Calu3 (cell line): ENCODE data around the gene TEX22. TPM values are rescaled to one million over a fixed set of nuclear protein-coding genes. Genes with fewer than 3 reads are reported as not detected.

Experiments
- BruUV-seq: library from RNA; stranded (reverse); fragments of 400-500 nt; replicated peaks from 2 replicates; lab custom pipeline; 2021; lab: Mats Ljungman, UMichigan
- CTCF ChIA-PET: fragments of 300-600 bp; sonication (Branson Sonifier 250); formaldehyde crosslinking; loops from one replicate; lab custom pipeline; 2022; ENCODE audit warnings: antibody characterized with exemption; lab: Charles Lee
- DNase-seq: peaks from one replicate; pipeline ENCODE4 v3.0.0; 2022
- H3K27ac Mint-ChIP-seq: one replicate; pipeline ENCODE4 v1.8.0; 2022; ENCODE audit warnings: mixed read lengths; ENCODE audit not compliant: unreplicated experiment
- H3K27me3 Mint-ChIP-seq: one replicate; pipeline ENCODE4 v1.8.0; 2022; ENCODE audit warnings: mixed read lengths; ENCODE audit not compliant: unreplicated experiment
- H3K36me3 Mint-ChIP-seq: one replicate; pipeline ENCODE4 v1.8.0; 2022; ENCODE audit warnings: mild to moderate bottlenecking, moderate library complexity, mixed read lengths; ENCODE audit not compliant: insufficient read depth, unreplicated experiment
- H3K4me1 Mint-ChIP-seq: one replicate; pipeline ENCODE4 v1.8.0; 2022; ENCODE audit warnings: mild to moderate bottlenecking, low read depth, mixed read lengths; ENCODE audit not compliant: unreplicated experiment
- H3K4me3 Mint-ChIP-seq: one replicate; pipeline ENCODE4 v1.8.0; 2022; ENCODE audit warnings: mild to moderate bottlenecking, low read depth, moderate library complexity, mixed read lengths; ENCODE audit not compliant: unreplicated experiment
- H3K9me3 Mint-ChIP-seq: one replicate; pipeline ENCODE4 v1.8.0; 2022; ENCODE audit warnings: low read depth, mixed read lengths; ENCODE audit not compliant: unreplicated experiment
- CTCF ChIP-seq: fragments of 200-600 bp; IDR thresholded peaks from one replicate; pipeline ENCODE4 v1.8.0; 2022; ENCODE audit warnings: antibody characterized with exemption; ENCODE audit not compliant: unreplicated experiment
- intact Hi-C: fragments of 100-400 bp; cut with micrococcal nuclease; formaldehyde crosslinking; loops from one replicate; pipeline ENCODE4 v1.10.0; 2022; ENCODE audit not compliant: unreplicated experiment
- total RNA-seq: library from RNA; stranded (reverse); gene quantifications from 2 replicates; pipeline ENCODE4 v1.2.3, GENCODE V29; 2022

Gene TEX22
- total RNA-seq, 1 experiment from 2014 or later, result 2.8 TPM

- H3K27me3 Mint-ChIP-seq, result no peaks in the 10 kb centered on the region
- no TSS peak for BruUV-seq
- peaks cover 7% of the 10 kb centered on the region for H3K36me3 Mint-ChIP-seq
- no peak for DNase-seq
- TF ChIP-seq CTCF, result no peak
- H3K27ac Mint-ChIP-seq, result no peak overlapping the region
- H3K9me3 Mint-ChIP-seq, result no peaks in the 10 kb centered on the region
- CTCF ChIA-PET, result interaction anchor here (0.5 kb wide), 1 partner anchor 82 kb away, joined by 3 read pairs; no protein-coding TSS in a partner anchor
- no peak overlapping the region for H3K4me3 Mint-ChIP-seq
- intact Hi-C loops, result no loop called here
- no peaks in the 10 kb centered on the region for H3K4me1 Mint-ChIP-seq
Observed at GRCh38 chr14:105389534-105389933, 8.8 kb upstream of the TEX22 start.

GRCh38 chr14:105389976-105390848 lies 8.1 kb upstream of the TEX22 start:
- DNase-seq, result no peak
- no TSS peak for BruUV-seq
- no peak overlapping the region for H3K4me3 Mint-ChIP-seq
- no peak for TF ChIP-seq CTCF
- intact Hi-C loops, result no loop called here
- no peaks in the 10 kb centered on the region for H3K27me3 Mint-ChIP-seq
- no peaks in the 10 kb centered on the region for H3K4me1 Mint-ChIP-seq
- no peak overlapping the region for H3K27ac Mint-ChIP-seq
- CTCF ChIA-PET, result interaction anchor here (0.5 kb wide), 1 partner anchor 82 kb away, joined by 3 read pairs; no protein-coding TSS in a partner anchor
- peaks cover 12% of the 10 kb centered on the region for H3K36me3 Mint-ChIP-seq
- H3K9me3 Mint-ChIP-seq, result no peaks in the 10 kb centered on the region

- no peak overlapping the region for H3K4me3 Mint-ChIP-seq
- H3K27me3 Mint-ChIP-seq, result no peaks in the 10 kb centered on the region
- CTCF ChIA-PET, result no interaction called here
- DNase-seq, result no peak
- intact Hi-C loops, result no loop called here
- H3K27ac Mint-ChIP-seq, result no peak overlapping the region
- BruUV-seq, result no TSS peak
- no peak for TF ChIP-seq CTCF
- H3K36me3 Mint-ChIP-seq, result peaks cover 12% of the 10 kb centered on the region
- no peaks in the 10 kb centered on the region for H3K9me3 Mint-ChIP-seq
- no peaks in the 10 kb centered on the region for H3K4me1 Mint-ChIP-seq
Observed at GRCh38 chr14:105390849-105391500, 7.4 kb upstream of the TEX22 start.

GRCh38 chr14:105391541-105391940 lies 6.8 kb upstream of the TEX22 start:
- no peak for DNase-seq
- no peak overlapping the region for H3K27ac Mint-ChIP-seq
- CTCF ChIA-PET, result no interaction called here
- no peak for TF ChIP-seq CTCF
- H3K4me1 Mint-ChIP-seq, result no peaks in the 10 kb centered on the region
- intact Hi-C loops, result no loop called here
- no peaks in the 10 kb centered on the region for H3K27me3 Mint-ChIP-seq
- BruUV-seq, result no TSS peak
- H3K4me3 Mint-ChIP-seq, result no peak overlapping the region
- no peaks in the 10 kb centered on the region for H3K9me3 Mint-ChIP-seq
- peaks cover 12% of the 10 kb centered on the region for H3K36me3 Mint-ChIP-seq
